ENCODE results near the gene ENTPD5.
"Not testable (repeated sequence)": the region's sequence is repeated elsewhere in the genome, so short reads cannot be mapped to it uniquely, and the experiment has no call there.

The ENTPD5 gene

DNA sequence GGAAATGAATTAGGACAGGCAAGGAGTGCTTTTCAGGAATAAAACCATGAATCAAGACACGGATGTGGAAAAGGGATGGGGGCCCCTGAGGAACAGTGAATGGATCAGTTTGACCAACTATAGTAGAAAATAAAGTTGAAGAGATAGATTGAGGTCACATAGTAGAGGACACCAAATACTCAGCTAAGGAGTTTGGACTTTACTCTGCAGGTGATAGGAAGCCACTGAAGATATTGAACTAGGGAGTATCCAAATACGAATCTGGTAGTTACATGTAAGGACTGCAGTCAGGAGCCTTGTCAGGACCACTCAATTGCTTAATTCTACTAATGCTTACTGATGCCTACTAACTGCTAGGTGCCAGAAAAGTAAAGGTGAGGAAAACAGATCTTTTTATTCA, 20.4 kb downstream of the ENTPD5 start:
- DNase-seq = no peak

DNA sequence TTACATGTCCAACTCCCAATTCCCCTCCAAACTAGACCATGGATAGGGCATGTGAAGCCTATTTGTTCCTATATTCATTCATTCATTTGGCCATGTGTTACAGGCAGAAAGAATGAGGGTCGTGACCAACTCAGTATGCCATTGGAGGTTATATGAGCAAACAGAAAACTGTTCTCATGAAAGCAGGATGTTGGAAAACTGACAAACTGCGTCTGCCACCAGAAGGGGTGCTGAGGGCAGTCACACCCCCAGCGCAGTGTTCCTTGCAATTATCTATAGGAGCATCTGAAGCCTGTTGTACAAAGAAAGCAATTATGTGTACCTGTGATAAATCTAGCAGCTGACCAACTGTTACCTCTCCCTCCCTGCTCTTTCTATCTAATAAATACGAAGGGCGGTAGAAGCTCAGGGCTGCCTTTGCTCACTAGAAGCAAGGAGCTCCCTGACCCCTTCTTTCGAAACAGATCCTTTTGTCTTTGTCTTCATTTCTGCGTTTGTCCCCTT, 21.1 kb downstream of the ENTPD5 start:
- no peak for DNase-seq

DNA sequence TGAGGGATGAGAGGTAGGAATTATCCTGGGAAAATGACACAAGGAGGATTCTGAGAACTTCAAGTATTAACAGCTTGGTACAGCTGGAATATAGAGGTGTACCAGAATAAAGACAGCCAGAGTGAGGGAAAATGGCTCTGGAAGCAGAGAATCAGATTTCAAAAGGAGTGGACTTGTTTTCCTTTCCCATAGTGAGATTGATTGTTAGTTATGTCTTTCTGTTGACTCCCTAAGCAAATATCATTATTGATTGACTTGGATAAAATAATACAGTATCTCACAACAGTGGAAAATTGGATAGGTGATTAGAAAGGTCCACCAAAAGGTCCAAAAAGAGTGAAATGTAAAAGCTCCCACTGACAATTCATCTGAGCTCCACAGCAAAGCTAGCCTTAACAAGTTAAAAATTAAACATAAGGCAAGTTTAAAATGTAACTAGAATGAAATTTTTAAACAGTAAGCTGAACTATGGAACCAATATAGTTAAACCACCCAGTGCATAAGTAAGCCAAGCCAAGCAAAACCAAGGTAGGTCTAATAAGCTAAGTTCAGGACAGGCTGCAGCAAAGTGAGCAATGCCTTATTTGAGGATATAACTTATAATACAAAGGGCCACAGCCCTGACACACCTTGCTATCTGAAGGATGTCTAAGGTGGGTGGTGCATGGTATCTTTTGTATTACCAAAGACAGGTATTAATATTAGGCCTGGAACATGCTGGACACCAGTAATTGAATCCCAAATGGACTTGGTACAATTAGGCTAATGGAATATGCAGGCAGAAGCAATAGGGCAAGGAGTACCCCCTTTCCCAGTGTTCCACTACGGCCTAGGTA, 21.8 kb downstream of the ENTPD5 start:
- no peak for DNase-seq

DNA sequence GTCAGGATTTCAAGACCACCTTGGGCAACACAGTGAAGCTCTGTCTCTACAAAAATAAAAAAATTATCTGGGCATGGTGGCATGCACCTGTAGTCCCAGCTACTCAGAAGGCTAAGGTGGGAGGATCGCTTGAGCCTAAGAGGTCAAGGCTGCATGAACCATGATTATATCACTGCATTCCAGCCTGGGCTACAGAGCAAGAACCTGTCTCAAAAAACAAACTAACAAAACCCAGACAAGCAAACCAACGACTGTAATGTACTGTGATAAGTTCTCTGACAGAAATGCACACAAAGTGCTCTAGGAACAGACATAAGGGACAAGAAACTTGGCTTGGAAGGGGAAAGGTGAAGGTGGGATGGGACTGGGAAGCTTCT, 22.4 kb downstream of the ENTPD5 start:
- no peak for DNase-seq

DNA sequence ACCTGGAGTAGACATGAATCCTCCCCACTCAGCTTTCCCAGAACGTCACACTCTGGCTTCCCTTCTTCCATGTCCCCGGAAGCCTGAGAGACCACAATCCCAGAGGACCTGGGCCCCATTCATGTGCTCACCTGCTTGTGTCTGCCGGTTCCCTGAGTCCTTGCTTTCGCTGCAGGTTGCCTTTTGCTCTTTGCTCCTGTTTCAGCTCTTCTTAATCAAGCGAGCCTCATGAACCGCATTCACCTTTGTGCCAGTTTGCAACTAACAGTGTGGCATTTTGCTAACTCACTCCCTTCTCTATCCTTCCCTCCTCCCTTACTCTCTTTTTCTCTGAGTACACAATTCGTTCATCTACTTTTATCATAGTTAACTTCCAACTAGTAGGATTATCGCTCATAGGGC, 23.1 kb downstream of the ENTPD5 start:
- DNase-seq = no peak

DNA sequence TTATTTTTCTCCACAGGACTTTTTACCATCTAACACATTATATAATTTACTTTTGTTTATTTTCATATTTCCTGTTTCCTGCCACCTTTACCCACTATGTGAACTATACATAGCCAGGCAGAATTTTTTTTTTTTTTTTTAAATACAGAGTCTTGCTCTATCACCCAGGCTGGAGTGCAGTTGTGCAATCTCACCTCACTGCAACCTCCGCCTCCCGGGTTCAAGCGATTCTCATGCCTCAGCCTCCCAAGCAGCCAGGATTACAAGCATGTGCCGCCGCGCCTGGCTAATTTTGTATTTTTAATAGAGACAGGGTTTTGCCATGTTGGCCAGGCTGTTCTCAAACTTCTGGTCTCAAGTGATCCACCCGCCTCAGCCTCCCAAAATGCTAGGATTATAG, 24.2 kb downstream of the ENTPD5 start:
- DNase-seq = not testable (repeated sequence)

DNA sequence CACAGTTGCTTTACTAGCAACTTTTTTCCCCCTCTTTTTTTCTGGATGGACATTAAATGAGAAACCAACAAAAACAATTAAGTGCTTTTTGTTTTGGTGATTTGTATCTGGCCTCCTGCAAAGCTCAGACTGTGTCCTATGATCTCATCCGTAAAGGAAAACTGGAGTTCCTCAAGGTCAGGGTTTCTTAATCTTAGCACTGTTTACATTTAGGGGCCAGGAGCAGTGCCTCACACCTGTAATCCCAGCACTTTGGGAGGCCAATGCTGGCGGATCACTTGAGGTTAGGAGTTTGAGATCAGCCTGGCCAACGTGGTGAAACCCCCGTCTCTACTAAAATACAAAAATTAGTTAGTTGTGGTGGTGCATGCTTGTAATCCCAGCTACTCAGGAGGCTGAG, 28.0 kb downstream of the ENTPD5 start:
- no peak for DNase-seq

DNA sequence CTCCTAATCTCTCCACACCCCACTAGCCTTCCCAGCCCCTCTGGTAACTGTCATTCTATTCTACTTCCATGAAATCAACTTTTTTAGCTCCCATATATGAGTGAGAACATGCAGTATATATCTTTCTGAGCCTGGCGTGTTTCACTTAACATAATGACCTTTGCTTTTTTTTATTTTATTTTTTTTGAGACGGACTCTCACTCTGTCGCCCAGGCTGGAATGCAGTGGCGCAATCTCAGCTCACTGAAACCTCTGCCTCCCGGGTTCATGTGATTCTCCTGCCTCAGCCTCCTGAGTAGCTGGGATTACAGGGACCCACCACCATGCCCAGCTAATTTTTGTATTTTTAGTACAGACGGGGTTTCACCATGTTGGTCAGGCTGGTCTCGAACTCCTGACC, 30.4 kb downstream of the ENTPD5 start:
- DNase-seq = not testable (repeated sequence)

DNA sequence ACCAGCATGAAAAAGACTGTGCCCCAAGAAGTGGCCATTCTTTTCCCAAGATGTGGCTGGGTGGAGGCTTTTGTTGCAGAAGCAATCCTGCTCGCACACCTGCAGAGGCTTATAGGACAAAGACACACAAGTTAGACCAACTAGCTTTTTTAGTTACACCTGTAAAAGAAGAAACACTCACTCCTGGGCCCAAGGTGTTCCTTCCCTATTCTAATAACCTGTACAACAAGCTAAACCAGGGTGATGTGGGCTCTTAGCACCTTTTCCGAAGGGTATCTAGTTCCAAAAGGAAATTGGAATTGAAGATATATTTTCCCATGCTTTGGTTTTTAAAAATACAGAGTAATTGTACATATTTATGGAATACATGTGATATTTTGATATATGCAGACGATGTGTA, 31.0 kb downstream of the ENTPD5 start:
- DNase-seq = no peak

DNA sequence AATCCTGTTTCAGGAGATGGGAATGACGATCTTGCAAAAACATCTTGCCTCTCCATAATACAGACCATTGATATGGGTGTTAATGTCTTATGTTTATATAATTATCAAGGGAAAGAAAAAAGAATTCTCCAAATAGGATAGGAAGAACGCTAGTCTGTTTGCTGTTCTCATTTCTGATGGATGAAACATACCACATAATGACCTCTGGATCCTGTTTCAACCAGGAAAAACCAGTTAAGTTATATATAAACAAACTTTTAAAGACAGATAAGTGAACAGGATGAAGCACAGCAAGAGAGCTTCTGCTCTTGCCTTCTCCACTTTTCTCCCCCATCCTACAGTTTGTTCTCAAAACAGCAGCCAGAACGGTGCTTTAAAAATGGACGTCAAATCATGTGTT, 41.2 kb downstream of the ENTPD5 start:
- DNase-seq = no peak

DNA sequence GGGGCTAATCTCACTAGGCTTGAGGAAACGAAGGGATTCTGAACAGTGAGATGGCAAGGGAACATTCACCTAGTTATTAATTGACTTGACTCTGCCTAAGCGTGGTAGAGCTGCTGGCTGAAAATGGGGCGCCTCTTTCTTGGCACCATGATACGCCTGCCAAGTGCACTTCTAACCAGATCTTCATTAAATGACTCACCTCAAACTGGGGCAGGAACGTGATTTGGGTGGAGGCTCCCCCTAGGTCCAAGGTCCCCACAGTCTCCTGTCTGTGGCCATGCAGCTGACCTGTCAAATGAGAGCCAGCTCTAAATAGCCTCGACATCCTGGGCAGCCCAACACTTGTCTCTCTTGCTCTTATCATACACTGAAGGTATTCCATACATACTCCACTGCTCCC, 43.0 kb downstream of the ENTPD5 start:
- DNase-seq = no peak

DNA sequence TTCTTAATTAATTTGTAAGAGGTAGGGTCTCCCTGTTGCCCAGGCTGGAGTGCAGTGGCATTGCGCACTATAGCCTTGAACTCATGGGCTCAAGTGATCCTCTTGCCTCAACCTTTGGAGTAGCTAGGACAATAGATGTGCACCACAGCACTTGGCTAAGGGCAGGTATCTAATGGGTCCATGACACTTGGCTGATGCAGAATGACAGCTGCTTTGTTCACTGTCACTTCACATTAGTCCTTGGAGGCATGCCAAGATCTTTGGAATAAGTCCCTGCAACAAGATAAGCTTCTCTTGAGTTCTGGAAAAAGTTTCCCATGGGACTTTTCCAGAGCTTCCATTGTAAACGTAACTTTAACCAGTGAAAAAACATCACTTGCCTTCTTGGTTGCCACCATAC, 45.6 kb downstream of the ENTPD5 start:
- no peak for DNase-seq

DNA sequence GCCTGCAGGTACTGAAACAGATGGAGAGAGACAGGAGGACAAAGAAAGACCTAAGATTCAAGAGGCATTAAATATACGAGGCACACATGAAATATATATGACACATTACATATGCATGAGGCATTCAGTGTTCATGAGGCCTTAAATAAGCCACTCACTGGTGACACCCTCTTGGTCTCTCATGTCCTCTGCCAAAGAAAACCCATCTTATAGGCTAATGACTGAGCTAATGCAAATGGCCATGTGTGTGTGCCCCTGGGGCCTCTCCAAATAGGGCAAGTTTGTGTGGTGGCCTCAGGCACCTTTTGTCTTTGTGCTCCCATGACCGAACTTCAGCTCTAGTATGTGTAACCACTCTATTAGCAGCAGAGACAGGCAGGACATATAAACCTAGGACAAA, 50.2 kb downstream of the ENTPD5 start:
- DNase-seq = no peak

DNA sequence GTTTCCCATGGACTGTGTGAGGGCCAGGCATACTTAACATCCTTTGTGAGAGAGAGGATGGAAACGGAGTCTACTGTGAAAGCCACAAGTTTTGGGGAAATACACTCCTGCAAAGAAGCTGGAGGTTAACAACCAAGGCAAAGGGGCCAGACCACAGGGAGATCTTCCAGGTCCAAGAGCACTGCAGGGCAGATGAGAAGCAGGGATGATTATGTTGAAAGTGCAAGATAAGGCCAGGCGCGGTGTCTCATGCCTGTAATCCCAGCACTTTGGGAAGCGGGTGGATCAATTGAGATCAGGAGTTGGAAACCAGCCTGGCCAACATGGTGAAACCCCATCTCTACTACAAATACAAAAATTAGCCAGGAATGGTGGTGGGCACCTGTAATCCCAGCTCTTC, 53.9 kb downstream of the ENTPD5 start:
- DNase-seq = no peak

DNA sequence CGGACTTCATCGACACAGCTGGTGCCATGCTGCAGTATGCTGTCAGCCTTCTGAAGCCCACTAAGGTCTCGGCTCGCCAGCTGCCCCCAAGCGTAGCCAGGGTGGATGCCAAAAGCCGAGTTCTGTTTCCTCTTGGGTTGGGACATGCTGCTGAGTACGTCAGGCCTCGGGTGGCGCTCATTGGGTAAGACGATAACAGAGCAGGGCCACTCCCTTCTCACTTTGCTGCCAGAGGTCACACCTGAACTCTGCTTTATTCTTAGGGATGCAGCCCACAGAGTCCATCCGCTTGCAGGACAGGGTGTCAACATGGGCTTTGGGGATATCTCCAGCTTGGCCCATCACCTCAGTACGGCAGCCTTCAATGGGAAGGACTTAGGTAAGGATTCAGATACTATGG, 57.9 kb downstream of the ENTPD5 start:
- no peak for DNase-seq

DNA sequence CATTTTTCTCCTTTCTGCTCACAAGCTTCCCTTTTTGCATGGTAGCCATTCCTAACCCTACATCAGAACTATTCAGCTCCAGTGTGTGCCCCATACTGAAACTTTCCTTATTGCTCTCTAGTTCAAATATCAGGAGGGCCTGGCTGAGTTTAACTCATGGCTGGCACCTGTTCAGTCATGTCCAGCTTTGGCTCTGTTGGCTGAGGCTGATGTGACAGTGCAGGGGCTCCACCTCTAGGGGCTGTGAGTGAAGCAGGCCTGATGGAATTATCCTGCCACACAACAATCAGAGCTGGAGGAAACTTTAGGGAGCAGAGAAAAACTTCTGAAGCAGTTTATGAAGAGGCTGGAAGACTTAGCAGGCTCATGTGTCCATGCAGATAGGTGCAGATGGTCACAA, 60.5 kb downstream of the ENTPD5 start:
- DNase-seq = no peak

DNA sequence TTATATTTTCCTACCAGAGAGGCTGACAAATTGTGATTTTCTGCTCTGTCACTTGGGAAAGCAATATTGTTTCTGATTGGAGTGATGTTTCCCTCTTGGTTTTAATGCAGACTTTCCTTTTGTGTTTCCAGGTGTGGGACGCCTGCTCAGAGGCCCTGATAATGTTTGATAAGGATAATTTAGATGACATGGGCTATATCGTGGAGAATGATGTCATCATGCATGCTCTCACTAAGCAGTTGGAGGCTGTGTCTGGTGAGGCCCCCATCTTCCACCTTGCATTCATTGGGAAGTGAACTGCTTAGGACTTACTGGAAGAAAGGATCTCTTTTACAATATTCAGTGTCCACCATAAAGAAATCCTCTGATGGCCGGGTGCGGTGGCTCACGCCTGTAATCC, 63.4 kb downstream of the ENTPD5 start:
- no peak for DNase-seq

DNA sequence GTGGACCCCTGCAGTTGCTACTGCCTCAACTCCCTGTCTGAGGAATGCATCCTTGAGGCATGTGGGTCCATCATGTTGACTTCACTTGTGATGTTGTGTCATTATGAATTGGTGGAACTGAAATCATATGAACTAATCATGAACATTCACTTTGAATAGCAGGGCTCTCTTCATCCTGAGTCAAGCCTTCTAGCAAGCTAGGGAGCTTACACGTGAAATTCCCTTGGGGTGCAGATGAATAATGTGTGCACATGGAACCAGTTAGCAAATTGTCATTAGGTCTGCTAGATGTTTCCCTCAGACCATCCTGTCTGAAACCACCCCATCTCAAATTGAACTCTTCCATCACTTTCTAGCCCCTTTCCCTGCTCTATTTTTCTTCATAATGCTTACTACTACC, 65.4 kb downstream of the ENTPD5 start:
- no peak for DNase-seq

DNA sequence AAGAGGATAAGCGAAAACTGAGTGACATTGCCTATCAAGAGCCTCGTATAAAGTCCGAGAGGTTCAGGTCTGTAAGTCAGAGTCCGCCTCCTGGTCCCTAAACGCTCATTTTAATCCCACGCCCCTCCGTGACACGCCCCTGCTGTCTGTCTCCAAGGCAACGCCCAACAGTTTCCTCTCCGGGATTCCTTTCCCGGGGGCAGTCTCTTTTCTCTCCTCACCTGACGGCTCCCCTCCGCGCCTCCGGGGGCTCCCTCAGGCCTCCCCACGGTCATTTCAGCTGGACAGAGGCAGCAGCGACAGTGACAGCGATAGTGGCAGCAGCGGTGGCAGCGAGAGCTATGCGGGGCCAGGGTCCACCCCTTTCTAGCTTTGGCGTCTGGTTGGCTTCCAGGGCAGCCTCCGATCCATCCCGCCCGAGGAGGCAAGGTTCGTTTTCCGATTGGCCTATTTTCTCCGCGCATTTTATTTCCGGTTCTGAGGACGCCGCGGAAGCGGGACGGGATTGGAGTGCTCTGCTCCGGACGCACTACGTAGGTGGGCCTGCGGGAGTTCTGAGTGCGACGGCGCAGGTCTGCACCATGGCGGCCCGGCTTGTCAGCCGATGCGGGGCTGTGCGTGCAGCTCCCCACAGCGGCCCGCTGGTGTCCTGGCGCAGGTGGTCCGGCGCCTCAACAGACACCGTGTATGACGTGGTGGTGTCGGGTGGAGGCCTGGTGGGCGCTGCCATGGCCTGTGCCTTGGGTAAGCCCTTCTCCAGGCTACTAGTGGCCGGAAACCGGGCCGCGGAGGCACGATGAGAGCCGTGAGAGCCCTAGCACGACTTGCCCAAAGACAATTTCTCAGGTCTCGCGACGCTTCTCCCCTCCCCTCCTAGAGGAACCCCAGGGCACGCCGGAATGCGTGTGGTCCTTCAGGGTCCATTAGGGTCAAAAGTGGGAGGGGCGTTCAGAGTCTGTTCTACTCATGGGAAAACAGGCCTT, 69.0 kb downstream of the ENTPD5 start, which contains the start of the genes COQ6 and FAM161B:
TSS of gene COQ6 (plus strand) at position 551 of the 983 bp plus-strand sequence. CDS start at position 582, 31 bp downstream.
TSS of gene FAM161B (minus strand) at position 343 of the 983 bp plus-strand sequence. CDS start at position 275, 68 bp downstream.
- peak; percentile 94 for DNase-seq

DNA sequence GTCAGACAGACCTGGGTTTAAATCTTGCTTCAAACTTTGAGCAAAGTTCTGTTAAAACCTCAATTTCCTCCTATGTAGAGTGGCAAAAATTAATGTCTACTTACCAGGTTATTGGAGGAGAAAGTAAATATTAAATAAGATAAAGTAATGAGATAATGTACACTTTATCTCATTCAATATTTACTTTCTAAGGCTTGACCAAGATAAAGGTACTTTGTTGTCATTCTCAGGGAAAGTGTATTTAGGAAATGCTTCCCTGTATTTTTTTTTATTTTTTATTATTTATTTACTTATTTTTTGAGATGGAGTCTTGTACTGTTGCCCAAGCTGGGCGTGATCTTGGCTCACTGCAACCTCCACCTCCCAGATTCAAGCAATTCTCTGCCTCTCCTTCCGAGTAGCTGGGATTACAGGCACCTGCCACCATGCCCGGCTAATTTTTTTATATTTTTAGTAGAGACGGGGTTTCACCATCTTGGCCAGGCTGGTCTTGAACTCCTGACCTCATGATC, 73.9 kb downstream of the ENTPD5 start:
- no peak for DNase-seq

DNA sequence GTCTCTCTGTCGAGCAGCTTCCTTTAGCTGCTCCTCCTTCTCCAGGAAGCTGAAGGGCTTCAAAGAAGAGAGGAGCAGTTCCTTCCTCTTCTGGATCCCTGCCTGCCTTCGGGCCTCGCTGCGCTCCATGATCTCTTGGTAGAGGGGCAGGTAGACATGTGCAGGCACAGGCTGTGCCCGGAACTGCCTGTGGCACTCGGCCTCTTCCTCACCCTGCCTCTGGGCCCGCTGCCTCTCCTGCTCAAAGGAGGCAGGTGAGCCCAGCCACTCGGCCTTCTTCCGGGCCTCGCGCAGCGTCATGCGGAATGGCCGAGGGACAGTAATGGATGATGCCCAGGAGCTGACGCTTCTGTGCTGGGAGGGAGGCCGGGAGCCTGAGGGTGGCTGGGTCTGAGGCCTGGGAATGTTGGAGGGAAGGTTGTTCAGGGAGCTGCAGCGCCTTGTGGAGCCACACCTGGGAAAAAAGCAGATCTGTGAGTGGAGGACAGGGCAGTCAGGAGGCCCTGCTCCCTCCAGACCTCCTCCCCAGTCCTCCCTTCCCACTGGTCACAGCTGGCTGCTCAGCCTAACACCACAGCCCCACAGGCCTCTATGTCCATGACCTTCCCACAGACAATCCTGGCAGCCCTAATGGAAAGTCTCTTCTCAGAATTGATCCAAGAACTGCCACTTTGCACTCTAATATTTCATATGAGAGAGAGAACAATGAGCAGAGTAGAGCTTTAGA, 74.5 kb downstream of the ENTPD5 start:
- DNase-seq = no peak

DNA sequence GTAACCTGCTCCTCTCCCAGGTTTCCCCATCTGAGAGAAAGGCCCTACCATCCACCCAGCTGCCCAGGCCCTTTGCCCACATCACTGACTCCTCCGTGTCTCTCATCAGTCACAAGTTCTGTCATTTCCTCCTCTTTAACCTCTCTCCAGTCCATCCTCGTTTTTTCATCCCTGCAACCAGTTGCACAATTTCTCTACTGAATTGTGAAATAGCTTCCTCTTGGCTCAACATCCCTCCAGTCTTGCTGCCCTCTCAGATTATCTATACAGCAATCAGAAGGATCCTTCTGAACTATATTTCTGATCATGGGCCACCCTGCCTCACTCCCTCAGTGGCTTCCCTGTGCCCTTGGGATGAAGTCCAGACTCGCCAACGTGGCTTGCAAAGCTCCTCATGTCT, 76.0 kb downstream of the ENTPD5 start:
- DNase-seq = no peak

DNA sequence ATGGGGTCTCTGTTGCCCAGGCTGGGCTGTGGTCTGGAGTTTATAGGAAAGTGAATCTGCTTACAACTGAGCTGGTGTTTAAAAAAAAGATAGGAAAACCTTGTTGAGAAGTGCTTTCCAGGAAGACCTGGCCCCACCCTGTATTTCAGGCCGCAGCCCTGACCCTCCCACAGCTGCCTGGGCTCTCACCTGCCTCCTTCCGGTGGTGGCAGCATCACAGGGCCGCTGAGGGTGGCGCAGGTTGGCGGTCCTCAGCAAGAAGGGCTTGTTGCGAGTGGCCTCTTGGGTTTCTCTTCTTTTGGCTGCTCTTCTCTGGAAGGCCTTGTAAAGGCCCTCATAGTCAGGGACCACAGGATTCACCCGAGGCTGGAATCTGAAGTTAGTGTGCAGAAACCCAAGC, 76.9 kb downstream of the ENTPD5 start:
- DNase-seq = no peak

Data from CD4-positive, alpha-beta T cell treated with Interleukin-4 for 4 hours (primary cell).